H9 (cell line): ENCODE results near the gene PELO. TPM values are rescaled to one million over a fixed set of nuclear protein-coding genes. Genes with fewer than 3 reads are reported as not detected.

ENCODE experiments used
- DNase-seq: peaks from one replicate; pipeline ENCODE4 v3.0.0-alpha.2; 2017
- H2AFZ ChIP-seq: one replicate; pipeline ENCODE4 v1.6.1; 2013; ENCODE audit warnings: mild to moderate bottlenecking, low read length, control low read depth, moderate library complexity
- H2AK5ac ChIP-seq: 2 replicates; pipeline ENCODE4 v1.6.1; 2013; ENCODE audit warnings: low read length, control low read depth, mixed read lengths; ENCODE audit not compliant: insufficient read length
- H2BK120ac ChIP-seq: one replicate; pipeline ENCODE4 v1.6.1; 2013; ENCODE audit warnings: low read depth, mild to moderate bottlenecking, low read length, control low read depth, inconsistent platforms; ENCODE audit not compliant: poor library complexity, severe bottlenecking
- H2BK12ac ChIP-seq: 2 replicates; pipeline ENCODE4 v1.6.1; 2013; ENCODE audit warnings: low read length, control low read depth, mixed read lengths, low read depth; ENCODE audit not compliant: insufficient read length
- H2BK15ac ChIP-seq: 2 replicates; pipeline ENCODE4 v1.6.1; 2013; ENCODE audit warnings: low read depth, low read length, control low read depth
- H2BK20ac ChIP-seq: one replicate; pipeline ENCODE4 v1.6.1; 2013; ENCODE audit warnings: low read depth, mild to moderate bottlenecking, low read length, control low read depth, inconsistent platforms; ENCODE audit not compliant: poor library complexity, severe bottlenecking
- H2BK5ac ChIP-seq: 2 replicates; pipeline ENCODE4 v1.6.1; 2013; ENCODE audit warnings: low read length, control low read depth, mixed read lengths; ENCODE audit not compliant: insufficient read length
- H3K14ac ChIP-seq: 2 replicates; pipeline ENCODE4 v1.6.1; 2013; ENCODE audit warnings: low read length, control low read depth; ENCODE audit not compliant: insufficient read depth
- H3K18ac ChIP-seq: 2 replicates; pipeline ENCODE4 v1.6.1; 2013; ENCODE audit warnings: low read depth, mild to moderate bottlenecking, mixed read lengths, low read length, control low read depth; ENCODE audit not compliant: insufficient read length
- H3K23ac ChIP-seq: 2 replicates; pipeline ENCODE4 v1.6.1; 2013; ENCODE audit warnings: low read length, control low read depth, mixed read lengths, low read depth; ENCODE audit not compliant: insufficient read length
- H3K23me2 ChIP-seq: 2 replicates; pipeline ENCODE4 v1.6.1; 2013; ENCODE audit warnings: low read depth, mild to moderate bottlenecking, mixed read lengths, low read length, control low read depth; ENCODE audit not compliant: insufficient read length, poor library complexity, severe bottlenecking
- H3K27ac ChIP-seq: 2 replicates; pipeline ENCODE4 v1.5.1; 2013; ENCODE audit warnings: low read length, control low read depth, mixed read lengths, low read depth; ENCODE audit not compliant: insufficient read length
- H3K27me3 ChIP-seq: 2 replicates; pipeline ENCODE4 v1.6.1; 2013; ENCODE audit warnings: low read length, control low read depth, inconsistent platforms; ENCODE audit not compliant: insufficient read depth
- H3K4ac ChIP-seq: 2 replicates; pipeline ENCODE4 v1.6.1; 2013; ENCODE audit warnings: low read depth, mild to moderate bottlenecking, control low read depth, inconsistent platforms, low read length, moderate library complexity
- H3K4me1 ChIP-seq: 2 replicates; pipeline ENCODE4 v1.6.1; 2013; ENCODE audit warnings: low read length, control low read depth, inconsistent platforms; ENCODE audit not compliant: insufficient read depth
- H3K4me2 ChIP-seq: 2 replicates; pipeline ENCODE4 v1.6.1; 2013; ENCODE audit warnings: low read length, control low read depth, mixed read lengths; ENCODE audit not compliant: insufficient read length, insufficient read depth
- H3K56ac ChIP-seq: 2 replicates; pipeline ENCODE4 v1.6.1; 2013; ENCODE audit warnings: low read depth, mild to moderate bottlenecking, mixed read lengths, low read length, control low read depth; ENCODE audit not compliant: insufficient read length
- H3K79me1 ChIP-seq: 2 replicates; pipeline ENCODE4 v1.6.1; 2013; ENCODE audit warnings: low read depth, mild to moderate bottlenecking, moderate library complexity, low read length, control low read depth, inconsistent platforms; ENCODE audit not compliant: insufficient read depth, poor library complexity, severe bottlenecking
- H3K79me2 ChIP-seq: 2 replicates; pipeline ENCODE4 v1.6.1; 2013; ENCODE audit warnings: low read length, control low read depth, inconsistent platforms; ENCODE audit not compliant: insufficient read depth
- H3K9ac ChIP-seq: 2 replicates; pipeline ENCODE4 v1.6.1; 2013; ENCODE audit warnings: low read length, control low read depth, mixed read lengths; ENCODE audit not compliant: insufficient read length; ENCODE audit errors: extremely low read depth
- H3K9me3 ChIP-seq: one replicate; pipeline ENCODE4 v1.6.1; 2013; ENCODE audit warnings: low read depth, low read length, inconsistent platforms; ENCODE audit not compliant: control insufficient read depth
- H3T11ph ChIP-seq: one replicate; pipeline ENCODE4 v1.6.1; 2013; ENCODE audit warnings: mild to moderate bottlenecking, low read length, control low read depth, inconsistent platforms
- H4K20me1 ChIP-seq: one replicate; pipeline ENCODE4 v1.6.1; 2013; ENCODE audit not compliant: control insufficient read depth, insufficient read length, insufficient read depth
- H4K5ac ChIP-seq: 2 replicates; pipeline ENCODE4 v1.6.1; 2013; ENCODE audit warnings: low read depth, mild to moderate bottlenecking, mixed read lengths, low read length, control low read depth; ENCODE audit not compliant: insufficient read length
- H4K8ac ChIP-seq: replicated peaks from 2 replicates; pipeline ENCODE4 v1.6.1; 2013; ENCODE audit warnings: low read length, control low read depth, mixed read lengths, low read depth; ENCODE audit not compliant: insufficient read length
- H4K91ac ChIP-seq: 2 replicates; pipeline ENCODE4 v1.6.1; 2013; ENCODE audit warnings: low read depth, mild to moderate bottlenecking, moderate library complexity, mixed read lengths, low read length, control low read depth; ENCODE audit not compliant: insufficient read length
- H3K27ac Mint-ChIP-seq, 3 experiments: 2 replicates in 2 of 3; 3 replicates in 1 of 3; pipeline ENCODE4 v1.8.0; 2020 to 2021; ENCODE audit warnings: mixed read lengths in 3 of 3, mild to moderate bottlenecking in 1 of 3, moderate library complexity in 1 of 3
- H3K27me3 Mint-ChIP-seq: 2 replicates; pipeline ENCODE4 v1.8.0; 2021; ENCODE audit warnings: low read depth, mild to moderate bottlenecking, moderate library complexity, mixed read lengths
- H3K36me3 Mint-ChIP-seq, 3 experiments: 2 replicates in 2 of 3; 3 replicates in 1 of 3; pipeline ENCODE4 v1.8.0; 2020 to 2021; ENCODE audit warnings: low read depth in 3 of 3, mixed read lengths in 3 of 3; ENCODE audit not compliant: insufficient read depth in 1 of 3
- H3K4me1 Mint-ChIP-seq, 2 experiments: 2 replicates each; pipeline ENCODE4 v1.8.0; 2020; ENCODE audit warnings: mixed read lengths in 2 of 2
- H3K4me3 Mint-ChIP-seq, 2 experiments: 2 replicates in 1 of 2; 3 replicates in 1 of 2; pipeline ENCODE4 v1.8.0; 2020 to 2021; ENCODE audit warnings: mild to moderate bottlenecking in 2 of 2, mixed read lengths in 2 of 2, moderate library complexity in 1 of 2
- H3K9me3 Mint-ChIP-seq, 2 experiments: 2 replicates in 1 of 2; 3 replicates in 1 of 2; pipeline ENCODE4 v1.8.0; 2020; ENCODE audit warnings: mild to moderate bottlenecking in 2 of 2, mixed read lengths in 2 of 2, moderate library complexity in 1 of 2
- WGBS: extraction: QIAGEN DNeasy Blood & Tissue Kit; methylation state at CpG from one replicate; pipeline ENCODE4 v1.1.7; 2013; ENCODE audit warnings: missing lambda C conversion rate, low lambda C conversion rate, mixed read lengths; ENCODE audit not compliant: insufficient read length; ENCODE audit errors: extremely low coverage; 5-methylcytosine and 5-hydroxymethylcytosine counted together
- total RNA-seq: library from RNA; stranded (reverse); gene quantifications from 2 replicates; pipeline ENCODE4 v1.2.1, GENCODE V29; 2021
- TF ChIP-seq, protein P1 (sequence below): fragments of 200-600 bp; sonication (generic); conservative IDR thresholded peaks from 3 replicates; pipeline ENCODE4 v1.8.0; 2021; ENCODE audit warnings: antibody characterized with exemption, mild to moderate bottlenecking

The PELO gene
- total RNA-seq, 1 experiment from 2014 or later: 20.3 TPM

DNA sequence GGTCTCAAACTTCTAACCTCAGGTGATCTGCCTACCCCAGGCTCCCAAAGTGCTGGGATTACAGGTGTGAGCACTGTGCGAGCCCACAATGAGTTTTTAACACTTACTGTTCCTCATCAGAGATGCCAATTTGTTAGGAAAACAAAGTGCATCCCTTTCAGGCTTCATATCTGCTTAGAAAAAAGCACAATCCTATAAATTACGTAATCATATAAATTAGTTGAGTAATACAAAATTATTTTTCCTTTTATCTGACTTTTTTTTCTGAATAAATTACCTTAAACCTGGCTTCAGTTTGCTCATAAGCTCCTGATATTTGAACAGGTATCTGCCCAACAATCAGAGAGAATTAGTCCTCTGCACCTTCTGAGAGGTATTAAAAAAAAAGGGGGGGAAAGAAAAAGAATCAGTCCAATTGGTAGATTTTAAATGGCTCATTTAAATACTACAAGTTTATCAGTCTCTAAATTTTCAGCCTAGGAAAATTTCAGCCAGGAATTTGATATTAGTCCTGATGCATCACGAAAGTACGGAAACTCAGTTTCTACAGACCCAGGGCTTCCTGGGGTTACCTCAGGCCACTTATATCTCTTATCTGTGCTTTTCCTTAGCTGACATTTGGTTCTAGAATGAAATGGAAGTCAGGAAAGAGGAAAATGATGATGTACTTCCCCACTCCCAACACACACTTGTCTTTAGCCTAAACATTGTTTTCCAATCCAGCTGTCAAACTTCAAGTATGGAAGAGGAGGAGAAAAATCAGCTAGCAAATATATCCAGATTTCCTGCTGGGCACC is 26.8 kb downstream of the PELO start:
- no peak overlapping the region for H3K9ac ChIP-seq
- H3K23me2 ChIP-seq: no peaks in the 10 kb centered on the region
- H3K9me3 Mint-ChIP-seq: 0 out of 5 replicates have a peak, but pooled peaks cover 0 to 2% of the 10 kb centered on the region in 2 experiments
- no peak overlapping the region for H3K4me3 Mint-ChIP-seq
- TF ChIP-seq, protein P1, sequence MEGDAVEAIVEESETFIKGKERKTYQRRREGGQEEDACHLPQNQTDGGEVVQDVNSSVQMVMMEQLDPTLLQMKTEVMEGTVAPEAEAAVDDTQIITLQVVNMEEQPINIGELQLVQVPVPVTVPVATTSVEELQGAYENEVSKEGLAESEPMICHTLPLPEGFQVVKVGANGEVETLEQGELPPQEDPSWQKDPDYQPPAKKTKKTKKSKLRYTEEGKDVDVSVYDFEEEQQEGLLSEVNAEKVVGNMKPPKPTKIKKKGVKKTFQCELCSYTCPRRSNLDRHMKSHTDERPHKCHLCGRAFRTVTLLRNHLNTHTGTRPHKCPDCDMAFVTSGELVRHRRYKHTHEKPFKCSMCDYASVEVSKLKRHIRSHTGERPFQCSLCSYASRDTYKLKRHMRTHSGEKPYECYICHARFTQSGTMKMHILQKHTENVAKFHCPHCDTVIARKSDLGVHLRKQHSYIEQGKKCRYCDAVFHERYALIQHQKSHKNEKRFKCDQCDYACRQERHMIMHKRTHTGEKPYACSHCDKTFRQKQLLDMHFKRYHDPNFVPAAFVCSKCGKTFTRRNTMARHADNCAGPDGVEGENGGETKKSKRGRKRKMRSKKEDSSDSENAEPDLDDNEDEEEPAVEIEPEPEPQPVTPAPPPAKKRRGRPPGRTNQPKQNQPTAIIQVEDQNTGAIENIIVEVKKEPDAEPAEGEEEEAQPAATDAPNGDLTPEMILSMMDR: no peak
- no peaks in the 10 kb centered on the region for H3K9me3 ChIP-seq
- H3K27ac ChIP-seq: no peak overlapping the region
- H3K79me1 ChIP-seq: no peaks in the 10 kb centered on the region
- no peak overlapping the region for H2BK15ac ChIP-seq
- H3T11ph ChIP-seq: no peak overlapping the region
- H3K27ac Mint-ChIP-seq: peak overlapping the region in 1 of 3 experiments; percentile 59; a peak in 1 of 7 replicates
- no peak overlapping the region for H3K4me2 ChIP-seq
- no peak overlapping the region for H2BK12ac ChIP-seq
- H3K23ac ChIP-seq: no peak overlapping the region
- no CpG with 5 or more reads among the region's 4 CpGs for WGBS
- H2BK120ac ChIP-seq: no peak overlapping the region
- no peak overlapping the region for H3K4ac ChIP-seq
- H3K79me2 ChIP-seq: no peaks in the 10 kb centered on the region
- no peaks in the 10 kb centered on the region for H3K27me3 Mint-ChIP-seq
- H3K18ac ChIP-seq: no peak overlapping the region
- H4K8ac ChIP-seq: no peak overlapping the region
- H3K56ac ChIP-seq: no peak overlapping the region
- H3K14ac ChIP-seq: no peak overlapping the region
- DNase-seq: no peak
- no peaks in the 10 kb centered on the region; a peak in 1 of 7 replicates for H3K36me3 Mint-ChIP-seq
- no peaks in the 10 kb centered on the region for H4K20me1 ChIP-seq
- peaks cover 21 to 22% of the 10 kb centered on the region in 2 experiments for H3K4me1 Mint-ChIP-seq
- no peak overlapping the region for H2BK20ac ChIP-seq
- no peak overlapping the region for H4K5ac ChIP-seq
- H3K4me1 ChIP-seq: no peaks in the 10 kb centered on the region
- no peak overlapping the region for H2BK5ac ChIP-seq
- no peak overlapping the region for H2AFZ ChIP-seq
- no peaks in the 10 kb centered on the region for H3K27me3 ChIP-seq
- no peak overlapping the region for H2AK5ac ChIP-seq
- no peak overlapping the region for H4K91ac ChIP-seq
